Thyroid gland (tissue), 4 donors: Measurements from ENCODE around the gene ULK4. TPM values are rescaled to one million over a fixed set of nuclear protein-coding genes. Genes with fewer than 3 reads are reported as not detected.

Experiments
- DNase-seq, 2 donors: peaks; one replicate each; pipeline ENCODE4 v3.0.0-alpha.2; 2019
- H3K27ac ChIP-seq, 3 donors: fragments of 200-600 bp; sonication (generic); 1 replicate in 2 of 3; 2 replicates in 1 of 3; pipeline ENCODE4 v1.5.1; 2016 to 2019; ENCODE audit warnings: mild to moderate bottlenecking in 1 of 3, moderate library complexity in 1 of 3
- H3K27me3 ChIP-seq: fragments of 200-600 bp; sonication (generic); one replicate; pipeline ENCODE4 v1.5.1; 2019
- H3K36me3 ChIP-seq, 2 donors: fragments of 200-600 bp; sonication (generic); one replicate each; pipeline ENCODE4 v1.5.1; 2016 to 2019
- H3K4me1 ChIP-seq, 2 donors: fragments of 200-600 bp; sonication (generic); one replicate each; pipeline ENCODE4 v1.5.1; 2017 to 2019
- H3K4me3 ChIP-seq, 3 donors: fragments of 200-600 bp; sonication (generic); replicated peaks in 1 of 3; 1 replicate in 2 of 3; 2 replicates in 1 of 3; pipeline ENCODE4 v1.5.1; 2016; ENCODE audit warnings: mild to moderate bottlenecking in 1 of 3
- H3K9me3 ChIP-seq: fragments of 200-600 bp; sonication (generic); one replicate; pipeline ENCODE4 v1.5.1; 2017
- POLR2A ChIP-seq, 2 donors: fragments of 450-650 bp; IDR thresholded peaks; one replicate each; pipeline ENCODE4 v1.6.1; 2017; ENCODE audit warnings: antibody characterized with exemption in 2 of 2, mild to moderate bottlenecking in 2 of 2, moderate library complexity in 1 of 2
- WGBS, 2 donors: methylation state at CpG; one replicate each; pipeline ENCODE4 v1.1.5; 2017; 5-methylcytosine and 5-hydroxymethylcytosine counted together
- intact Hi-C: fragments of 100-400 bp; cut with DNase I; formaldehyde crosslinking; loops from one replicate; pipeline ENCODE4 v1.15.1; 2023
- total RNA-seq, 4 donors: library from RNA; depleted of rRNA; stranded (reverse); fragments of >200 nt; gene quantifications; one replicate each; pipeline ENCODE4 v1.2.3, GENCODE V29; 2016
- TF ChIP-seq, protein P1 (sequence below), 6 experiments: fragments of 200-600 bp in 3 of 6; fragments of 450-650 bp in 3 of 6; sonication (generic) in 3 of 6; IDR thresholded peaks; one replicate each; pipeline ENCODE4 v1.5.1; 2016 to 2019; ENCODE audit warnings: antibody characterized with exemption in 6 of 6, mild to moderate bottlenecking in 2 of 6, inconsistent platforms in 1 of 6, moderate library complexity in 1 of 6

Gene ULK4
- total RNA-seq, 4 donors from 2014 or later = 18.7 to 58.2 (median 43.3) TPM

DNA sequence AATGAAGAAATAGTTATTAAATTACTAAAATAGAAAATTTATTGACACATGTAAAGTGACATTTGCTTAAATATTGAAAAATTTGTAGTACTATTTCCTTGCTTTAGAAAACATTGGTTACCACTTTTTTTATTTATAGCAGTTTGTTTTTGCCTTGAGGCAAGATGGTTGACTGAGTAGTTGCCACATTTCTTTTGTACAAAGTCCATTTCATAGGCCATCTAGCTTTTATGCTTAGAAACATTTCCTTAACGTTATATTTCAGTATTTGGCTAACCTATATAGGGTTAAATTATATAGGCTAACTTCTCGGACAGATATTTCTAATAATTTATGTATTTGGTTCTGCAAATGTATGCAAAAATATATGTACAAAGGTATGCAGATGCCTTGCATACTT, 745.5 kb downstream of the ULK4 start:
- no peaks in the 10 kb centered on the region for H3K27me3 ChIP-seq
- H3K4me3 ChIP-seq = no peak overlapping the region
- no peaks in the 10 kb centered on the region for H3K36me3 ChIP-seq
- 78 to 83% methylated on average over 2 of the region's 2 CpGs for WGBS, 2 donors
- H3K27ac ChIP-seq = no peak overlapping the region
- TF ChIP-seq, protein P1, sequence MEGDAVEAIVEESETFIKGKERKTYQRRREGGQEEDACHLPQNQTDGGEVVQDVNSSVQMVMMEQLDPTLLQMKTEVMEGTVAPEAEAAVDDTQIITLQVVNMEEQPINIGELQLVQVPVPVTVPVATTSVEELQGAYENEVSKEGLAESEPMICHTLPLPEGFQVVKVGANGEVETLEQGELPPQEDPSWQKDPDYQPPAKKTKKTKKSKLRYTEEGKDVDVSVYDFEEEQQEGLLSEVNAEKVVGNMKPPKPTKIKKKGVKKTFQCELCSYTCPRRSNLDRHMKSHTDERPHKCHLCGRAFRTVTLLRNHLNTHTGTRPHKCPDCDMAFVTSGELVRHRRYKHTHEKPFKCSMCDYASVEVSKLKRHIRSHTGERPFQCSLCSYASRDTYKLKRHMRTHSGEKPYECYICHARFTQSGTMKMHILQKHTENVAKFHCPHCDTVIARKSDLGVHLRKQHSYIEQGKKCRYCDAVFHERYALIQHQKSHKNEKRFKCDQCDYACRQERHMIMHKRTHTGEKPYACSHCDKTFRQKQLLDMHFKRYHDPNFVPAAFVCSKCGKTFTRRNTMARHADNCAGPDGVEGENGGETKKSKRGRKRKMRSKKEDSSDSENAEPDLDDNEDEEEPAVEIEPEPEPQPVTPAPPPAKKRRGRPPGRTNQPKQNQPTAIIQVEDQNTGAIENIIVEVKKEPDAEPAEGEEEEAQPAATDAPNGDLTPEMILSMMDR (IDR thresholded peaks at IDR 0.05) = no peak
- no peak for TF ChIP-seq POLR2A (IDR thresholded peaks at IDR 0.05)
- no peaks in the 10 kb centered on the region for H3K9me3 ChIP-seq
- DNase-seq = no peak
- intact Hi-C loops = no loop called here
- H3K4me1 ChIP-seq = peaks cover 46 to 65% of the 10 kb centered on the region in 2 donors

DNA sequence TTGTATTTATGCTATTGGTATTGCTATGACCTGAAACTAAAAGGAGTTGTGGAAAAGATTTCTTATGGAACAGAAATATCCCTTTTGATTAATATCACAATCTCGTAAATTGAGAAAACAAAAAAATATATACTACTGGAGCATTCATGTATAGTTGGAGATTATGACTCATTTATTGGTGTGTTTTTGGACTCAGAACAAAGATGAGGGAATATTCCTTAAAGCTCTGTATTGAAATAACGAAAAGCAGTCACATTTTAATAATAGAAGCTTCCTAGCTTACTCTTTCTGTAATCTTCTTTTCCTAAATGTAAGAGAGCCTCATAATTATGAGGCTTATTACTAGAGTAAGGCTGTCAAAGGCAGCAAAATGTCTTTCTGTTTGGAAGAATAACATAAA, 748.3 kb downstream of the ULK4 start:
- H3K4me3 ChIP-seq = no peak overlapping the region
- 75 to 79% methylated on average over 2 of the region's 2 CpGs for WGBS, 2 donors
- intact Hi-C loops = no loop called here
- no peaks in the 10 kb centered on the region for H3K9me3 ChIP-seq
- H3K27me3 ChIP-seq = no peaks in the 10 kb centered on the region
- H3K27ac ChIP-seq = no peak overlapping the region
- no peaks in the 10 kb centered on the region for H3K36me3 ChIP-seq
- DNase-seq = no peak
- TF ChIP-seq POLR2A (IDR thresholded peaks at IDR 0.05) = no peak
- TF ChIP-seq, protein P1 (IDR thresholded peaks at IDR 0.05) = no peak
- H3K4me1 ChIP-seq = peaks cover 35 to 54% of the 10 kb centered on the region in 2 donors

DNA sequence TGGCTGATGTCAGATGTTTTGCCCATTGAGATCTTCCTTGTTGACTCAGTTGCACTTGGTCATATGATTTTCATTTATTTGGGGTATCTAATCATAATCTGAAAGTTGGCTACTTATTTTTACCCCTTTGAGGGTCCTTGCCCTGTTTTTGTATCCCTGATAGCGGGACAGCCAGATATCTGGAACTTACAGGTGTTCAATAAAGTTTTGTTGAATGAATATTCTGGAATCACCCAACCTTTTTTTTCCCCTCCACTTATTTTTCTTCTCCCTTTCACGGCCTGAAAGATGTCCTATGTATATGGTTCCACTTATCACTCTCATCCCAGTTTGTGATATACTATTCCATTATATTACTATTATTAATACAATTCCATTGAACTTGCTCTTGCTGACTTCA, 749.8 kb downstream of the ULK4 start:
- Histone ChIP-seq H3K4me3 (no peak overlapping the region), H3K36me3 (no peaks in the 10 kb centered on the region), H3K27me3 (no peaks in the 10 kb centered on the region), H3K27ac (no peak overlapping the region), H3K4me1 (peaks cover 42 to 63% of the 10 kb centered on the region in 2 donors), H3K9me3 (no peaks in the 10 kb centered on the region)
- DNase-seq = no peak
- TF ChIP-seq, protein P1 (IDR thresholded peaks at IDR 0.05) = no peak
- no peak for TF ChIP-seq POLR2A (IDR thresholded peaks at IDR 0.05)
- 95% methylated on average over 2 of the region's 2 CpGs for WGBS, 2 donors
- intact Hi-C loops = no loop called here

DNA sequence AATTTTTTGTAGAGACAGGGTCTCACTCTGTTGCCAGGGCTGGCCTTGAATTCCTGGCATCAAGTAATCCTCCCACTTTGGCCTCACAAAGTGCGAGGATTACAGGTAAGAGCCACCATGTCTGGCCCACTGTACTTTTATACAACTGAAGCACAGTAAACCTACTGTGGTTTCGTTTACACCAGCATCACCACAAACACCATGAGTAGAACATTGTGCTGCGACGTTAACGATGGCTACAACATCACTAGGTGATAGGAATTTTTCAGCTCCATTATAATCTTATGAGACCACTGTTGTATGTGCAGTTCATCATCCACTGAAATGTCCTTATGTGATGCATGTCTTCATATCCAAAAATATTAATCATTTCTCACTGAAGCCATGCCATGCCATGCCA, 750.9 kb downstream of the ULK4 start:
- Histone ChIP-seq H3K27me3 (no peaks in the 10 kb centered on the region), H3K36me3 (no peaks in the 10 kb centered on the region), H3K4me3 (no peak overlapping the region), H3K9me3 (no peaks in the 10 kb centered on the region), H3K27ac (no peak overlapping the region), H3K4me1 (peaks cover 51 to 63% of the 10 kb centered on the region in 2 donors)
- WGBS, 2 donors = 87 to 96% methylated on average over 5 of the region's 5 CpGs
- no peak for DNase-seq
- no peak for TF ChIP-seq POLR2A (IDR thresholded peaks at IDR 0.05)
- TF ChIP-seq, protein P1 (IDR thresholded peaks at IDR 0.05) = no peak
- intact Hi-C loops = no loop called here

DNA sequence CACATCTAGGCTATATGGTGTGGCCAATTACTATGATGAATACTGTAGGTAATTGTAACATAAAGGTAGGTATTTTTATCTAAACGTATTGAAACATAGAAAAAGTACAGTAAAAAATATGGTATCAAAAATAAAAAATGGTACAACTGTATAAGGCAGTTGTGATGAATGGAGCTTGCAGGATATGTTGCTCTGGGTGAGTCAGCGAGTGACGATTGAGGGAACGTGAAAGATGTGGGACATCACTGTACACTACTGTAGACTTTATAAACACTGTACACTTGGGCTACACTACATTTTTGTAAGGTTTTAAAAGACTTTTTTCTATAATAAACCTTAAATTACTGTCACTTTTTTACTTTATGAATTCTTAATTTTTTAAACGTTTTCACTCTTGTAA, 752.3 kb downstream of the ULK4 start:
- H3K27me3 ChIP-seq = no peaks in the 10 kb centered on the region
- WGBS, 2 donors = 88 to 89% methylated on average over 5 of the region's 5 CpGs
- DNase-seq = no peak
- no peak overlapping the region for H3K4me3 ChIP-seq
- peaks cover 56 to 66% of the 10 kb centered on the region in 2 donors for H3K4me1 ChIP-seq
- no peak overlapping the region for H3K27ac ChIP-seq
- H3K9me3 ChIP-seq = no peaks in the 10 kb centered on the region
- no peaks in the 10 kb centered on the region for H3K36me3 ChIP-seq
- TF ChIP-seq, protein P1 (IDR thresholded peaks at IDR 0.05) = no peak
- no peak for TF ChIP-seq POLR2A (IDR thresholded peaks at IDR 0.05)
- intact Hi-C loops = loop anchor here (10.0 kb wide), 1 partner anchor 625 kb away; no protein-coding TSS in a partner anchor
